NCI-H345 (cell line): ENCODE measurements around the gene SLC25A13.

Experiments used
- DNase-seq: peaks from one replicate; lab custom pipeline; 2025; lab: John Stamatoyannopoulos, UW

Gene SLC25A13

DNA sequence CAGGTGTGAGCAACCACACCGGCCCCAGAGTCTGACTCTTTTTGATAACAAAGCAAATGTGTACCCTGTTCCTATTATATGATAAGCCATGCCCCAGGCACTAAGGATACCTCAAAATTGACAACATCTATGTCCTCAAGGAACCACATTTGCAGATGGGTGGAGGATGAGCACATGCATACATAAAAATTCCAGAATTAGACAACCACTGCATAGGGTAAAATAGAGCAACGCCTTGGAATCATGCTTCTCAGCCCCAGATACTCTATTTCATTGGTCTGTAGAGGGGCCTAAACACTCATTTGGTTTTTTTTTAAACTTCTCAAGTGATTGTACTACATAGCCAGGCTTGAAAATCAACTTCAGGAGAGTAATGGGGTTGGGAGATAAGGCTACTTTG is 78.7 kb downstream of the SLC25A13 start:
- DNase-seq = no peak

DNA sequence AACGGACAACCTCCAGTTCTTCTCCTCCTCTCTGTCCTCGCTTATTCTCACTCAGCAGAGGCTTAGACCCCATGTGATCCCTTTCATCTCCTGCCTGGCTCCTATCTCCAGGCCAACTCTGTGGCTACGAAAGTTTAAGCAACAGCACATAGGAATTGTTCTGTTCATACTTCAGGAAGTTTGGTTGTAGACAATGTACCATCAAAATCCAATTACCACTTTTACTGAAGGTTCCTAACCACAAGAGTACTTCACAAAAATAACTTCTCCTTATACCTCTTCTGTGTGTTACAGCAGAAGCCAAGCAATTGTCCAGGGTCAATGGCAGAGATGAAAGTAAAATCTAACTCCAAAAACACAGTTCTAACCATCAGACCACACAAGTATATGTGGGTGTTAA is 80.0 kb downstream of the SLC25A13 start:
- DNase-seq = no peak

DNA sequence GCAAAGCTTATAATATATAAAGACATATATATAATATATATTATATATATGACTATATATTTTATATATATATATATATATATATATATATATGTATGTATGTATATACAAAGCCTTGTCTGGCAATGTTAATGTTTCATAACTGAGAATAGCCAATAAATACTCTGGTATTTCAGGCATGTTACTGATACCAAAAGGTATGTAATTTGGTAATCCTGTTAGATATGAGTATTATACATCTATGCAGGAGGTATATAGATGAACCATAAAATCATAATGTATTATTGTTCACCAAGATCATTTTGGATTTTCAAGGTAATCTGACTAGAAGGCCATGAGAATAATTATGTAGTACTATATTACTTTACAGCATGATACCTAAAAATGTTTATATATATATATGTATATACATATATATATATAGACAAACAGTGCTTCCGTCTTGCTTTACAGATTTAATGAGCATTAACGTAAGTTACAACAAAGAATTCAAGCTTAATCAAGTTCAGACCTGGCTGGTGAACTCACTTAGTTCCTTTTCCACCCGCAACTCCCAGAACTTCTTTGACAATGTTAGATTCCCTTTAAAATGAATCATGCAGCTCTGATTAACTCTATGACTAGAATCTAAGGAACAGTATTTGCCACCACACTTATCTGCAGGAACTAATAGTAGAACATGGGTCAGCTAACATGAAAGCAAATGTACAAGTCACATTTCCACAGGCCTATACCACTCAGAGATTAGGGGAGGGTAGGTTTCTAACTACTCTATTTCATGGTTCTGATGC is 82.7 kb downstream of the SLC25A13 start:
- no peak for DNase-seq

DNA sequence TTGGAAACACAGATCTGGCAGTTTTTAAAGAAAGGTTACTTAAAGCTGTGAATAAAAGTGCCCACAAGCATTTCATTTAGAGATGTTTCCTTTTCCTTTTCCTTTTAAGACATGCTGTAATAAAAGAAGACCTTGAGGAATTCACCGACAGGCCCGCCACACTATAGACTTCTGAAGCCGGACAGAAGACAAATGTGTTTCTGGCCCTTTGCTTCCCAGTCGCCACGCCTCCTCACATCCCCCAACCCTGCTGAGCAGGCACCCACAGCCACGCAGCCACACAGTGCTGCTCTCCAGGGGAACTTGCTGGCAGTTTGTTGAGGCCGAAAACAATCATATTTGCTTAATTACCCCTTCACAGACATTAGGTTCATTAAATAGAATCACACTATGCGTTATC is 83.4 kb downstream of the SLC25A13 start:
- no peak for DNase-seq

DNA sequence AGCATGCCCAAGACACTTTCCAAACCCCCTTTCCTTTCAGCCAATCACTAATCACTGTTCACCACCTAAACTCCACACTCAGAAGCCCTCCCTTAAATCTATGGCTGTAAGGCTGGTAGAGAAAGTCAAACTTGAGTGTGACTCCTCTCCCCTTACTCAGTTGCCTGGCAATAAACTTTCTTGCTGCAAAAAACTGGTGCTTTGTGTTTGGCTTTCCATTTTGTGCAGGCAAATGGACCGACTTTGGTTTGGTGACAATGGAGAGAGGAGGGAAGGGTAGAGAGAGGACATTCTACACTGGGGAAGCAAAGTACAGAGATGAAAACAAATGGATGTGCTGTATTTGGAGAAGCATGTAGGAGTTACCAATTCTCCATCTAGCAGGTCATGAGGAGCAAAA is 84.9 kb downstream of the SLC25A13 start:
- DNase-seq = no peak

DNA sequence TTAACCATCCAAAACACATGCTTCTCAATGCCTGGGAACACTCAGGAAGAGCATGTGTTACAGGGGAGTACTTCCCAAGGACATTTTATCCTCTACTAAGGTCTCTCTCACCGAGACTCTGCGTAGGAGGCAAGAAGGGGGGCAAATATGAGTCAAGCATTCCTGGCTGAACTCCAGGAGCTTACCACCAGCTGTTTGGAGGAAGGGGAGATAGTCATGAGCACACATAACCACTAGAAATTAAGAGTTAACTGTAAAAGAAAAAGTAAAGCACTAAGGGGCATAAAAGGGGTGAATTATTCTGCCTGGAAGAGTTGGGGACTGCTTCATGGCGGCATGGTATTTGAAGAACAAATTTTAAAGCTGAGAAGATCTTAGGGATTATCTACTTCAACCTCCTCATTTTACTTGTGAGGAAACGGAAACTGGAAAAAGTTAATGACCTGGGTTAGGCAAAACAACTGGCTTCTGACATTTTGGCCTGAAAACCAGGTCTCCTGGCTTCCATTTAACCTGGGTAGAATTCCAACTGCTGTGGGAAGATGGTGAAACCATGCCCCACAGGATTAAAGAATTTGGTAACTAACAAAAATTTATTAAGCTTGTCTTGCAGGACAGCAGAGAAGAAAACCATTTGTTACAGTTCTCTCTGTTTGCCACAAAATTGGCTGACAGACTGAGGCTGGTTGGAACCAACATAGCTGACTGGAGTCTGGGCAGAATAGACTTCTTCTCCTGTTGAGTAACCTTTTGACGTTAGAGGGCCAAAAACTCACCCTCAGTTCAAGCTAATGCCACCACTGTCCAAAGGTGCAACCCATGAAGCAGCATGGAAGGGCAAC is 85.5 kb downstream of the SLC25A13 start:
- no peak for DNase-seq

DNA sequence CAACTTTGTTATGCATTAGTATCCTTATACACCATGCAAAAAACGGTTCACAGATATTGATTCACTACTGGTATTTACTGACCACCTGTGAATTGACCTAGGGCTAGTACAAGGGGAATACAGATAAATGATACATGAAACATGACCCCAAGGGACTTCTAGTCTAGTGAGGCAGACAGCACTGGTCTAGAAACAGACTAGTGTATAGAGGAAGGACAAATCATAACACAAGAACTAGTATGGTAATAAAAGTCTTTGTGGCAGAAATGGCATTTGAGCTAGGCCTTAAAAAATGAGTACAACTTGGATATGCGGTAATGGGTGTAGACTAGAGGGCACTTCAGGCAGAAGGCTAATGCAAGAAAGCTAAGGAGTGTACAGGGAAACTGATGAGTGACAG is 86.6 kb downstream of the SLC25A13 start:
- DNase-seq = no peak

DNA sequence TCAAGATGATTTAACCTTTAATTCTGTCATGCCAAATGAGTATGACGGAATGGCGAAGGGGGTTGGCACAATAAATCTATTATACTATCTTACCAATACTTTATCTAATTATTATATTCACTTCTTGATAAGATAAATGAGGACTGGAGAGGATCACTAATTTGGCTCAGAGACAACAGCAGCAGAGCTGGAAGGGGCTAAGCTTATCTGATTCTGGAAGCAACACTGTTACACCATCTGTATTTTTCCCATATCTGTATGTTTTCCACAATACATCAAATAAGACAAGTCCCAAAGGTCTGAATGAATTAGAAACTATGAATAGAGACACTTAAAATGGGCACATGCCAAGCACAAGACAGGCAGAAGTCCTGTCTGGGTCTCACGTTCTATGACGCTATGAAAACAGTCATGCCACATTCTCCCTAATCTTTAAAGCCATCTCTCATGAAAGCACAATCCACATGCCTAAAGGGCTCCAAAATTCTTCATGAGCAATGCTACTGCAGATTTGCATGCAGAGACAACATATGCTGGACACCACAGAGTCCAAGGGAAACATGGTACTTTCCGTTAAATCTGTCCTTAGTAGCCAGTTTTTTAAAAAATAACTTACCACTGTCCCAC is 88.3 kb downstream of the SLC25A13 start:
- DNase-seq = no peak

DNA sequence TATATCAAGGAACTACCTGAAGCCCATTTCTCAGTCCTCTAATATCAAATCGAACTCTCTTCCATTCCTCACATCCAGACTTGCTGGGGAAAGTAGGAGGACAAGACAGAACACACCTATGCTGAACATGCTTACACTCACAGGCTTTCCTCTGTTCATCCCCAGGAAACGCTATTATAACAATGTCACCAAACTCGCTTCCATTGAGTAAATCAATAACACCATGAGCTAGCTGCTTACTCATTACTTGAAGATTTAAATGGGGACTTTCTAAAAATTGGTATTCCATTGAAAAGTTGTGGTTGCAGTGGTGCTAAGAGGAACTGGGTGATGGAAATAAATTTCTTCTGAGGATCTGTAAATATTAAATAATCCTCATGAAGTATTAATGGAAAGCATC is 88.8 kb downstream of the SLC25A13 start:
- no peak for DNase-seq

DNA sequence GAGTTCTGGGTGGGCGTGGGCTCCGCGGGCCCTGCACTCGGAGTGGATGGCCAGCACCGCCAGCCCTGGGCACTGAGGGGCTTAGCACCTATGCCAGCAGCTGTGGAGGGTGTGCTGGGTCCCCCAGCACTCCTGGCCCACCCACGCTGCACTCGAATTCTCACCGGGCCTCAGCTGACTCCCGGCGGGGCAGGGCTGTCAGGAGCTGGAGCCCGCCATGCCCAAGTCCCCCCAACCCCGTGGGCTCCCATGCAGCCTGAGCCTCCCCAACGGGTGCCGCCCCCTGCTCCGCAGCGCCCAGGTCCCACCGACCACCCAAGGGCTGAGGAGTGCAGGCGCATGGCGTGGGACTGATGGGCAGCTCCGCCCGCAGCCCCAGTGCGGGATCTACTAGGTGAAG is 93.1 kb downstream of the SLC25A13 start:
- no peak for DNase-seq

DNA sequence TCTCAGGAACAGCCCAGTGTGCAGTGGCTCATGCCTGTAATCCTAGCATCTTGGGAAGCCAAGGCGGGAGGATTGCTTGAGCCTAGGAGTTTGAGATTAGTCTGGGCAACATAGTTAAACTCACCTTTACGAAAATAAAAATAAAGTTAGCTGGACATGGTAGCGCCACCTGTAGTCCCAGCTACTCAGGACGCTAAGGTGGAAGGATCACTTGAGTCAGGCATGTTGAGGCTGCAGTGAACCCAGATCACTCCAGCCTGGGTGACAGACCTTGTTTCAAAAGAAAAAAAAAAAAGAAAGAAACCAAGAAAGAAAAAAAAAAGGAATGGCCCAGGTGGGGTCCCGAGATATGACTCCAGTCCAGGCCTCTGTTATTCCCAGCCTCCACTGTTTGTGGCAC is 96.6 kb downstream of the SLC25A13 start:
- DNase-seq = no peak

DNA sequence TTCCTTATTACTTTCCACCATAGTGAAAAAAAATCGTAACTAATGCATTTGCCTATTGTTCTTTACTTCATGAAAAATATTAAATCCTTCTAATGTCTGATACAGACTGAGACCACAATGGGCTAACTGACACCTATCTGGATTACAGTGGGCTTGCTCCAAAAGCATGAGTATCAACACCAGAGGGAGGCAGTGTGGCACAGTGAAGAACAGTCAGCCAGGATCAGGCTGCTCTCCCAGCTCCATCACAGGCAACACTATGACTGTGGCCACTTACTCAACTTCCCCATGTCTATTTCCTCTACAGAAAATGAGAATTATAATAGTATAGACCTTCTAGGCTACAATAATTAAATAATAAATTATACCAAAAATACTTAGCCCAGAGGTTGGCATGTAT is 97.2 kb downstream of the SLC25A13 start:
- no peak for DNase-seq

DNA sequence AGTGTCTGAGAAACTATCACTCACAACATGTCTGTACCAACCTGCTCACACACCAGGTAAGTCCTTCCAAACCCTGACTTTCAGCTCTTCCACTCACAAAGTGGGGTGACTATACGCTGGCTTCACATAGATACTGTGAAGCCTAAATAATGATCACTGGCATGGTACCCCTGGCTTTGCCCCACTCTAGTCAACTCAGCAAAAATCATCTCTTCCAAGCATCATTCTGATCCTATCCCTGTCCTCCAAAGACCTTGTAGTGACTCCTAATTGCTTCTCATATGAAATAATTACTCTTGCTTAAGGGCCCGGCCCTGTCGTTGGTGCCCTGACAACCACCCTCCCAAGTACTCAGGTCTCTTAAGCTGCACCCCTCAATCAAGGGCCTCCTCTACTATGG is 97.8 kb downstream of the SLC25A13 start:
- DNase-seq = no peak

DNA sequence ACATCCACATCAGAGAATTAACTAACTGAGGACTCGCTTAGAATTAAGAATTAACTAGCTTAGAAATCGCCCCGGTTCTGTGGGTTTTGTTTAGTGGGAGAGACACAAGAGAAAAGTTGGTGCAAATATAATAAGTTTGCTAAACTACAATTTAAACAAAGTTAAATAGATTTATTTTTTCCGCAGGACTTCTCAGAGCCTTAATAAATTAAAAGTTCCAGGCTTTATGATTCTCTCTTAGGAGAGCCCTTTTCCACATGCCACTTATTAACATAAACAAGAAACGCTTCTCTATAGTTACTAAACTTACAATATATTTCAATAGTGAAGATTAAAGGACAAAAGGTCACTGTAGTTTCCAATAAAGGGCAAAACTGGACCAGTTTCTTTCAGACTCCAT is 100.0 kb downstream of the SLC25A13 start:
- DNase-seq = no peak

DNA sequence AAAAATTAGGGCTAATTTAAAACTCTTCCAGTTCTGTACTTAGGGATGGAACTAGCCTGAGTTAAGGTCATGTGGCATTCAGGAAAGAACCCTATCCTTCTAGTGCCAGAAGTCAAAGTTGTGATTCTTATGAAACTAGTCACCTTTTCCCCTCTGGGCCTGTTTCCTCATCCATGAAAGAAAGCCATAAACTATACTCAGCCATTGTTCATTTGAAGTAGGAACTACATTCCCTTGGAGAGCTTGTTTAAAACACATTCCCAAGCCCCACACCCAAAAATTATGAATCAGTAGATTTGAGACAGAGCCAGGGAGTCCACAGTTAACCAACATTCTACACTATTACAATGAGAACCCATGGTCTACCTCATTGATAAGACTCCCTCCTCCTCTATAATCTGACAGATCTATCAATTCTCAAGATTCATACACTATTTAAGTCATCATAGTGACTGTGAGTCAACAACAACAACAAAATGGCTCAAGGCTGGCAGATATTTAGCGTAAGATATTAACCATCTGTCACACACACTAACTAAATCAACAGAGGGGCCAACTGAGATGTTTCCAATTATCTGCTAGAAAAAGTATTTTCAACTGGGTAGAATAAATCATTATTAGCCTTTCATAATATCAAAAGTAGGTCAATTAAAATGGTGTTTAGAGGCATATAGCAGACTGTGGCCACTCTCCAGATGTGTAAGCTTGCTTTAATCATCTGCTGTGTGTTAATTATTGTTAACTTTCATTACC is 102.3 kb downstream of the SLC25A13 start:
- no peak for DNase-seq

DNA sequence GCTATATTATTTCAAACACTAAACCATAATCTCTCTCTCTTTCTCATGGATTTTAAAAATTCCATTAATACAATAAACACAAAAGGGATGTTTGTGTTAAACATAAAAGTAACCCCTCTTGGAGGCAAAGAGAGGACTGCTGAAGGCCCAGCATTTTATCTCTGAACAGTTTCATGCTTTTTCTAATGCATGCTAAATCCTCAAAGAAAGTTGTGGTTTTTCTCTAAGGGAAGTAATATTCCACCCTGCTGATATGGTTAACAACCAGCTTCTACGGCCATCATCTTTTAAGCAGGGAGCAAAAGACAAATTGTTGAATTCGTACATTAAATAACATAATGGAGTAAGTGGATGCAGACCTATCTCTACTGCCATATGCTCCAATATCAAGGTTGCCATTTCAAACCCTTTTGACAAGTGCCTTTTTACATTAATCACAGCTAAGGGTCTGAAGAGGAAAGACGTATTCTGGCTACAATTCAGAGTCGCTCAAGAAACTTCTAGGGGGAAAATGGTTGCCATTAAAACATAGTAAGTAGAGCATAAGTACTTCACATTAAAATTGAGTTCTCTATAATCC is 103.1 kb downstream of the SLC25A13 start:
- no peak for DNase-seq

DNA sequence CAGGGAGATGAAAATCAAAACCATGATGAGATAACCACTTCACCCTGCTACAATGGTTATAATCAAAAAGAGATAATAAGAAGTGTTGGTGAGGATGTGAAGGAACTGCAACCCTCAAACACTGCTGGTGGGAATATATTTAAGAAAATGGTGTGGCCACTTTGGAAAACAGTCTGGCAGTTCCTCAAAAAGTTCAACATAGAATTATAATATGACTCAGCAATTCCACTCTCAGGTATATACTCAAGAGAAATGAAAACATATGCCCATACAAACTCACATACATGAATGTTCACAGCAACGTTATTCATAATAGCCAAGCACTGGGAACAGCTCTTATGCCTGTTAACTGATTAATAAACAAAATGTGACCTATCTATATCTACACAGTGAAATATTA is 104.8 kb downstream of the SLC25A13 start:
- DNase-seq = no peak

DNA sequence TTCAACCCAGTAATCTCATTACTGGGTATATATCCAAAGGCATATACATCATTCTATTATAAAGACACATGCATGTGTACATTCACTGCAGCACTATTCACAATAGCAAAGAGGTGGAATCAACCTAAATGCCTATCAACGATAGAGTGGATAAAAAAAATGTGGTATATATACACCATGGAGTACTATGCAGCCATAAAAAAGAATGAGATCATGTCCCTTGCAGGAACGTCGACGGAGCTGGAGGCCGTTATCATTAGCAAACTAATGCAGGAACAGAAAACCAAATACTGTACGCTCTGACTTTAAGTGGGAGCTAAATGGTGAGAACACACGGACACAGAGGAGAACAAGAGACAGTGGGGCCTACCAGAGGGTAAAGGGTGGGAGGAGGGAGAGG is 105.5 kb downstream of the SLC25A13 start:
- no peak for DNase-seq

DNA sequence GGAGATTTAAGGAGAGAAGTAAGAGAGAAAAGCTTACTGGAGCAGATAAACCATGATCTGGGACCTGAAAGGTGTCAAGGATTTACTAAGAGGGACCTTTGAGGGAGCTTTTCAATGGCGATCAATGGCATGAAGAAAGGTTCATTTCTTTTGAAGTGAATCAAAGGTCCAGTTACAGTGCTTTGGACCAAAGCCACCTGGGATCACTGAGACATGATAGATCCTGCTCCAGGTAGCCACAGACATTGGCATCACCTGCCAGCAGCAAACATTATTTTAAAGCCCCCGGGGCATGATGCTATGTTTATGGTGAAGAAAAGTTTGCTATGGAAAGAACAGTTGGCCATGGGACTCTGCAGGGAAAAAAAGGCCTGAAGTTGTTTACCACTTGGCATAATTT is 109.4 kb downstream of the SLC25A13 start:
- peak; percentile 26 for DNase-seq

DNA sequence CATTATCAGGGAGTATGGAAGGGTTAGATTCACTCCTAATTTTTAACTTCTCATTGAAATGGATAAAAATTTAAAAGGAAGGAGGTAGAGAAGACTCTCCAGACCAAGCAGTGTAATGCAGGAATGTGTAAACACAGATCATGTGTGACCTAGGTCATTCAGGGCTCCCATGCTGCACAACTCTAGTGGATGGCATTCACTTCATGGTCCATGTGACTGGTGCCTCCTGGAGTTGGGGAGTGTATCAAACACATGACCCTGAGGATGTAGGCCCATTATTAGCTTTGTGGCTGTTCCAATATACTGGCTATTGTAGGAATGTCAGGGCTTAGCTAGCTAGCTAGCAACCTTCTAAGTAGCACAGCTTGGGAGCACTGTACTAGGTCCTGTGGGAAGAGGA is 109.9 kb downstream of the SLC25A13 start:
- DNase-seq = no peak

DNA sequence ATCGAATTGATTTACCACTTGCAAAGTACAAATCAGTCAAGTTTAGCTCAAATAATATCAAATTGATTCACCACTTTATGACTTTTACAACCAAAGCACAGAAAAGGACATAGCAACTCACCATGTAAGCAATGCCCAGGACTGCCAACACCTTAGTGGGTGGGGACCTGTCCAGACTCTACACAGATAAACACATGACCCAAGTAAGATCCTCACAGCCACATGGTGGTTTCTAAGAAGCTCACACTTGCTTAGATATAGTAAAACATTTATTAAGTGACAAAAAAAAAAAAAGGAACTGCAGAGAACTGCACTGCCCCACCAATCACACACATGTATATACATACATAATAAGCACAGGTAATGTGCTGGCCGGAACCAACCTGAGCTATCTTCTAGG is 116.2 kb downstream of the SLC25A13 start:
- no peak for DNase-seq

DNA sequence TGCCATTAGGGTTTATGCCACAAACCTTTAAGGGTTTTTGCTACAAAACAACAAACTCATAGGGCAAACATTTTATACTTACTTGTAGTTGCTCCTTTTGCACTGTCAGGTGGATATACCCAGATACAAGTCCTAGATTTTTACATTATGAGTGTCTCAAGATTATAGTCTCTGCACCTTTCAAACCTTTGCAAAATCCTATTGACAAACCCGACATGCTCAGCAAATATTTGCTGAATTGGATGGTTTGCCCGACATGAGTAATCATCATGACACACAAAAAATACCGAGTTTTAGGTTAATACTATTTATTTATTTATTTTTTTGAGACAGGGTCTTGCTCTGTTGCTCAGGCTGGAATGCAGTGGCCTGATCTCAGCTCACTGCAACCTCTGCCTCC is 117.3 kb downstream of the SLC25A13 start:
- no peak for DNase-seq
